Common myeloid progenitor, CD34-positive (primary cell): ENCODE measurements around the gene RANBP3.

Source experiments
- CTCF ChIA-PET: fragments of 350-600 bp; sonication (Branson Sonifier 250); formaldehyde crosslinking; loops from one replicate; lab custom pipeline; 2021; ENCODE audit warnings: antibody characterized with exemption; lab: Charles Lee
- POLR2A ChIA-PET: fragments of 350-600 bp; sonication (Branson Sonifier 250); formaldehyde crosslinking; loops from one replicate; lab custom pipeline; 2021; ENCODE audit warnings: antibody characterized with exemption; lab: Charles Lee
- DNase-seq, 3 donors: peaks; one replicate each; pipeline versions ENCODE4 v3.0.0 to v3.0.0-alpha.2; 2013
- H3K27ac ChIP-seq, 2 experiments: 1 replicate in 1 of 2; 2 replicates in 1 of 2; pipeline ENCODE4 v1.7.0; 2013; ENCODE audit warnings: inconsistent platforms in 2 of 2, low read length in 2 of 2, mild to moderate bottlenecking in 2 of 2, low read depth in 1 of 2, moderate library complexity in 1 of 2; ENCODE audit not compliant: severe bottlenecking in 2 of 2, insufficient read depth in 1 of 2, poor library complexity in 1 of 2
- H3K27me3 ChIP-seq, 5 experiments: replicated peaks in 2 of 5; 1 replicate in 3 of 5; 2 replicates in 2 of 5; pipeline versions ENCODE4 v1.6.1 to v1.7.0; 2013; ENCODE audit warnings: low read length in 4 of 5, mild to moderate bottlenecking in 2 of 5, moderate library complexity in 2 of 5, inconsistent platforms in 1 of 5; ENCODE audit not compliant: insufficient read depth in 5 of 5, control insufficient read depth in 4 of 5
- H3K36me3 ChIP-seq, 4 experiments: 1 replicate in 2 of 4; 2 replicates in 2 of 4; pipeline versions ENCODE4 v1.6.1 to v1.7.0; 2013; ENCODE audit warnings: low read length in 3 of 4, control low read depth in 1 of 4, mild to moderate bottlenecking in 1 of 4; ENCODE audit not compliant: control insufficient read depth in 4 of 4, insufficient read depth in 4 of 4
- H3K4me1 ChIP-seq, 4 experiments: 1 replicate in 3 of 4; 2 replicates in 1 of 4; pipeline versions ENCODE4 v1.6.1 to v1.7.1; 2013; ENCODE audit warnings: low read length in 3 of 4, mild to moderate bottlenecking in 3 of 4, control low read depth in 1 of 4, inconsistent platforms in 1 of 4, moderate library complexity in 1 of 4; ENCODE audit not compliant: control insufficient read depth in 4 of 4, insufficient read depth in 4 of 4; ENCODE audit errors: control extremely low read depth in 1 of 4
- H3K4me3 ChIP-seq, 7 experiments: 1 replicate in 4 of 7; 2 replicates in 3 of 7; pipeline versions ENCODE4 v1.5.1 to v1.7.0; 2013; ENCODE audit warnings: mild to moderate bottlenecking in 7 of 7, low read length in 6 of 7, moderate library complexity in 6 of 7, inconsistent platforms in 2 of 7, low read depth in 2 of 7, control low read depth in 1 of 7; ENCODE audit not compliant: insufficient read depth in 4 of 7, control insufficient read depth in 1 of 7; ENCODE audit errors: extremely low read depth in 1 of 7
- H3K9me3 ChIP-seq, 5 experiments: 1 replicate in 4 of 5; 2 replicates in 1 of 5; pipeline versions ENCODE4 v1.6.1 to v1.7.1; 2013; ENCODE audit warnings: low read length in 4 of 5, mild to moderate bottlenecking in 2 of 5, inconsistent platforms in 1 of 5, low read depth in 1 of 5, moderate library complexity in 1 of 5; ENCODE audit not compliant: control insufficient read depth in 4 of 5, insufficient read depth in 2 of 5; ENCODE audit errors: control extremely low read depth in 1 of 5
- WGBS: methylation state at CpG from one replicate; pipeline ENCODE4 v1.1.5; 2013; ENCODE audit not compliant: insufficient coverage; 5-methylcytosine and 5-hydroxymethylcytosine counted together

Gene RANBP3

DNA sequence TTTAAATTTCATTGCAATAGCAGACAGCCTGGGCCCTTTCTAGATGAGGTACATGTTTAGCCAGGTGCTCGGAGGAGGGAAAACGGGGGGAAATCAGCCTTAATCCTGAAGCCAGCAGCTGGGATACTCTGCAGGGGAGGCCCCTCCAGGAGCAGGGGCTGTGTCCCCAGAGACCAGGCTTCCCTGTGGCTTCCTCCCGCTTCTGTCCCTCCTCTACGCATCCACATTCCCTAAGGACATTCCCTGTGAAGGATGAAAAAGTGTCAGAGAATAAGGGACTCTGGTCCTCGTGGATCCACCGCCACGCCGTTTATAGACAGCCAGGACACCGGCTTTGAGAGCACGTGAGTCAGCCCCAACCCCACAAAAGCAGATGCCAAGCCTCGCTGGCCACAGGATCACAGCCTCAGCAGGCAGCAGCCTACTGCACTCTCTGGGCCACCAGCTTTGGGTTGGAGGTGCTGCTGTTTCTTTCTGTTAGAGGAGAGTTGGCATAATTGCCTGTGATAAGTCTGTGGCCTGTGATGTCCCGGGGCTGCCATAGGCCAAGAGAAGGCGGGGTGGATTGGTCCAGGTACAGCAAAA lies 36.7 kb upstream of the RANBP3 start:
- ChIA-PET CTCF (interaction anchor here (1.9 to 2.3 kb wide), 2 partner anchors 8 kb away, joined by 5 to 13 read pairs; no protein-coding TSS in a partner anchor), POLR2A (no interaction called here)
- Histone ChIP-seq H3K4me3 (no peak overlapping the region), H3K9me3 (no peaks in the 10 kb centered on the region), H3K36me3 (peaks cover 0 to 22% (median 10%) of the 10 kb centered on the region in 4 experiments), H3K27ac (no peak overlapping the region), H3K27me3 (no peaks in the 10 kb centered on the region), H3K4me1 (no peaks in the 10 kb centered on the region)
- 92% methylated on average over 10 of the region's 13 CpGs for WGBS
- no peak for DNase-seq

DNA sequence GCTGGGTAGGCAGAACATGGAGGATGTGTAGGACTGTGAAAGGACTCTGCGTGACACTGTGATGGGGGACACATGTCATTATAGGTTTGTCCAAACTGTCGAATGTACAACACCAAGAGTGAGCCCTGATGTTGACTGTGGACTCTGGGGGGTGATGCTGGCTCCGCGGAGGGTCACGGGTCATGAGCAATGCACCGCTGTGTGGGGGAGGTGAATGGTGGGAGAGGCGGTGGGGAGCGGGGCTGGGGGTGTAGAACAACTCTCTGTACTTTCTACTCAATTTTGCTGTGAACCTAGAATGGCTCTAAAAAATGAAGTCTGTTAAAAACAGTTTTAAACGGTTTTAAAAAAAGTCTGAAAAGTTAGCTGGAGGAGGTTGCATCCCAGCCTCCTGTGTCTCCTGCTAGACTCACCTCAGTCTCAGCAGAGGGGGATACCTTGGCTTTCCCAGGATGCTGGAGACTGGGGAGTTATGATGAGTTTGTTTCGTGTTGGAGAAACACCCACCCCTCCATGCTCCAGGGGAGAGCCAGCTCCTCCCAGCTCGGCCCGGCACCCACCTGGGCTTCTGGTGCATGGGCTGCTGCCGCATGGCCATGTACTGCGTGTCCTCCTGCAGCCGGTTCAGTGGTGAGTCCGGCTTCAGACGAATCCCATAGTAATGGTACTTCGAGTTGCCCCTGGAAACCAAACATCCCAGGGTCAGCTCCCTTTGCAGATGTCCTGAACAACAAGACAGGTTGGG lies 34.7 kb upstream of the RANBP3 start:
- Histone ChIP-seq H3K36me3 (peaks cover 0 to 24% (median 13%) of the 10 kb centered on the region in 4 experiments), H3K27ac (no peak overlapping the region), H3K27me3 (no peaks in the 10 kb centered on the region), H3K4me1 (no peaks in the 10 kb centered on the region), H3K4me3 (no peak overlapping the region), H3K9me3 (no peaks in the 10 kb centered on the region)
- POLR2A ChIA-PET: no interaction called here
- 94% methylated on average over 15 of the region's 18 CpGs for WGBS
- CTCF ChIA-PET: interaction anchor here (0.7 to 2.3 kb wide), 2 partner anchors 10 to 14 kb away, joined by 3 to 13 read pairs; no protein-coding TSS in a partner anchor
- DNase-seq: no peak

DNA sequence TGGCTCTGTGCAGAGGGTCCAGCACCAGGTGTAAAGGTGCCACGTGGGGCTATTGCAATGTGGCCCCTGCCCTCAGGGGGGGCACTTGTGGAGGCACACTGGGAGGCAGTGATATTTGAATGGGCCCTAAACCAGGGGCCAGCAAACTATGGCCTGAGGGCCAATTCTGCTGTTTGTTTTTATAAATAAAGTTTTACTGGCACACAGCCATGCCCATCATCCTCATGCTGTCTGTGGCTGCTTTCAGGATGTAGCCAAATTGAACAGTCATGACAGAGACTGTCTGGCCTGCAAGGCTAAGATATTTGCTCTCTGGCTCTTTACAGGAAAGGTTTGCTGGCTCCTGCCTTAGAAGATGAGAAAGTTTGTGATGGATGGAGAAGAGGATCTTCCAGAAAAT lies 33.9 kb upstream of the RANBP3 start:
- 82% methylated on average over 1 of the region's 1 CpG for WGBS
- Histone ChIP-seq H3K4me1 (no peaks in the 10 kb centered on the region), H3K27me3 (no peaks in the 10 kb centered on the region), H3K27ac (no peak overlapping the region), H3K36me3 (peaks cover 0 to 24% (median 13%) of the 10 kb centered on the region in 4 experiments), H3K9me3 (no peaks in the 10 kb centered on the region), H3K4me3 (no peak overlapping the region)
- no peak for DNase-seq
- ChIA-PET CTCF (no interaction called here), POLR2A (no interaction called here)

DNA sequence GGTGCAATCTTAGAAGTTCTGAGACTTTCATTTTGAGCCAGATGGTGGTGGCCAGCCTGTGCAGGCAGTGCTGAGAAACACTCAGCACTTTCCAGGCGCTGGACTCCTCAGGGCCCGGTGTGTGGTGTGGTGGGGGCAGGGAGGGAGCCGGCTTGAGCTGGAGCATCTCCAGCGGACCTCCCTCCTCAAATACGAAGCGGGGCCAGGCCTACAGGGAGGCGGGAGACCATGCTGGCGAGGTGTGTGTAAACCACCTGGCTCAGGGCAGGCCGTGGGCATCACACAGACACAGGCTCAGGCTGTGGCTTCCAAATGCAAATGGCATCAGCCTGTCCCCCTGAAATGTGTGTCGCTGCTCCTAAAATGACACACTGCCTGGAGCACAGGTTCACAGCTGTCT lies 33.3 kb upstream of the RANBP3 start:
- POLR2A ChIA-PET: no interaction called here
- no peaks in the 10 kb centered on the region for H3K9me3 ChIP-seq
- no peaks in the 10 kb centered on the region for H3K27me3 ChIP-seq
- CTCF ChIA-PET: interaction anchor here (0.9 kb wide), 1 partner anchor 11 kb away, joined by 3 read pairs; no protein-coding TSS in a partner anchor
- H3K36me3 ChIP-seq: peaks cover 0 to 24% (median 13%) of the 10 kb centered on the region in 4 experiments
- H3K4me1 ChIP-seq: no peaks in the 10 kb centered on the region
- WGBS: 97% methylated on average over 10 of the region's 10 CpGs
- no peak for DNase-seq
- no peak overlapping the region for H3K4me3 ChIP-seq
- no peak overlapping the region for H3K27ac ChIP-seq

DNA sequence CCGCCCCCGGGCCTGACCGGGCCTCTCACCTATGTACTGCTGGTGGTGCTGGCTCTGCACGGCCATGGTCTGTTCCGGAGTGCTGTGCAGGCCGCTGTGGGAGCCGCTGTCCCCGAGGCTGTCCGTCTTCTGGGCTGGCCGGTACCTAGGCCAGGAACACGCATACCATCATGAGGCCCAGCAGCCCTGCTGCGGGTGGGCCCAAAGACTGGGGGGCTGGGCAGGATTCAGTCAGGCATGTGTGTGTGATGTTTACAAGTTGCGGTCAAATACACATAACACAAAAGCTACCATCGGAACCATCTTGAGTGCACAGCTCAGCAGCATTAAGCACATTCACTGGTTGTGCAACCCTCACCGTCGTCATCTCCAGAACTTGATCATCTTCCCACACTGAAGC lies 32.2 kb upstream of the RANBP3 start:
- CTCF ChIA-PET: interaction anchor here (0.9 to 1.3 kb wide), 2 partner anchors 9 to 13 kb away, joined by 3 to 4 read pairs; no protein-coding TSS in a partner anchor
- DNase-seq: no peak

DNA sequence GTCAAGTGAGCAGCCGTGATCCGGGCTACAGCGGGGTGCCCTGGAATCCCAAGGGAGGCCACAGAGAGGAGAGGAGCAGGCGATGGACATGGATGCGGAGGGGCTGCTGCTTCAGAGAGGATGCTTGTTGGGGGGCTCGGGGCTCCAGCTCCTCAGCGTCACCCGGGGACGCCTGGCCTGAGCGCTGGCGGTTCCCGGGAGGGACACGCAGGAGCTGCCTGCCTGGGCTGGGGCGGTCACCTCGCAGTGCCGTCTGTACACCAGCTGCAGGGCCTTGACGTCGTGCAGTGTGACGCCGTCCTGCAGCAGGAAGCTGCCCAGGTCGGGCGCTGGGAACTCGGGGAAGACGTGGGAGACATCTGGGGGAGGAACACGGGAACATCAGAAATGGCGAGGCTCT lies 29.9 kb upstream of the RANBP3 start:
- WGBS: 95% methylated on average over 21 of the region's 26 CpGs
- no peak overlapping the region for H3K4me3 ChIP-seq

More for the DNA sequence above, 32.2 kb upstream of the RANBP3 start:
- POLR2A ChIA-PET: no interaction called here
- Histone ChIP-seq H3K9me3 (no peaks in the 10 kb centered on the region), H3K4me1 (no peaks in the 10 kb centered on the region), H3K27ac (no peak overlapping the region), H3K4me3 (no peak overlapping the region), H3K36me3 (peaks cover 0 to 31% (median 18%) of the 10 kb centered on the region in 4 experiments), H3K27me3 (no peaks in the 10 kb centered on the region)
- whole genome bisulfite sequencing: 97% methylated on average over 9 of the region's 16 CpGs

DNA sequence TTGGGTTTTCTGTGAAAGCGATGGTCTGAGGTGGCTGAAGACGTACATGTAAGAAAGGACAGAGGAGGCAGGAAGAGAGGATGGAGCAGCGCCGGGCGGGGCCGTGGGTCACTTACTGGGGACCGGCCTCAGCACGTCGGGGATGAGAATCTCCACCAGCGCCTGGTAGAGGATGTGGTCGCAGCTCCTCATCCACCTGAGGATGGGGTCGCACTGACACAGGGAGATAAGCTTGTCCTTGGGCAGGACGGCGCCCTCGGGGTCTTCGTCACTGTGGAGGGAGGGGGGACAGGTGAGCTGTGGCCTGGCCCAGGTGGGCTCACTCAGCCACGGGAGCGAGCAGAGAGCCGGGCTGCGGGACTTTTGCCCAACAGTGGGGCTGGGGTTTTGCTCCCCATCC lies 29.0 kb upstream of the RANBP3 start:
- Histone ChIP-seq H3K36me3 (peaks cover 0 to 40% (median 23%) of the 10 kb centered on the region in 4 experiments), H3K9me3 (no peaks in the 10 kb centered on the region), H3K27me3 (no peaks in the 10 kb centered on the region), H3K4me3 (no peak overlapping the region), H3K4me1 (no peaks in the 10 kb centered on the region), H3K27ac (no peak overlapping the region)
- ChIA-PET CTCF (interaction anchor here (1.0 to 1.6 kb wide), 4 partner anchors 9 to 28 kb away, joined by 3 to 5 read pairs (median 4); no protein-coding TSS in a partner anchor), POLR2A (no interaction called here)
- 95% methylated on average over 20 of the region's 20 CpGs for WGBS
- no peak for DNase-seq

More for the DNA sequence above, 29.9 kb upstream of the RANBP3 start:
- DNase-seq: no peak
- Histone ChIP-seq H3K9me3 (no peaks in the 10 kb centered on the region), H3K27me3 (no peaks in the 10 kb centered on the region), H3K27ac (no peak overlapping the region), H3K4me1 (no peaks in the 10 kb centered on the region), H3K36me3 (peaks cover 0 to 36% (median 21%) of the 10 kb centered on the region in 4 experiments)
- CTCF ChIA-PET: interaction anchor here (1.0 to 1.5 kb wide), 2 partner anchors 14 to 23 kb away, joined by 3 to 5 read pairs; no protein-coding TSS in a partner anchor
- POLR2A ChIA-PET: no interaction called here
